HCT116 (cell line): Measurements from ENCODE around the gene SHISA7. TPM values are rescaled to one million over a fixed set of nuclear protein-coding genes. Genes with fewer than 3 reads are reported as not detected.
A peak's percentile ranks its signal among the peaks of the same experiment; 100 is the strongest.

ENCODE experiments used
- ATAC-seq: fragments of 200-7000 bp; cut with Tn5 transposase; 2 replicates; pipeline ENCODE4 v1.9.1; 2020; ENCODE audit warnings: mild to moderate bottlenecking, moderate library complexity
- BruUV-seq: library from RNA; stranded (reverse); fragments of 400-500 nt; replicated peaks from 2 replicates; lab custom pipeline; 2021; lab: Mats Ljungman, UMichigan
- CTCF ChIA-PET: fragments of 300-600 bp; sonication (Branson Sonifier 250); formaldehyde crosslinking; loops from one replicate; lab custom pipeline; 2021; ENCODE audit warnings: antibody characterized with exemption; lab: Charles Lee
- POLR2A ChIA-PET: fragments of 300-600, 350-600 bp; sonication (Branson Sonifier 250); formaldehyde crosslinking; loops from one replicate; lab custom pipeline; 2021; ENCODE audit warnings: antibody characterized with exemption; lab: Charles Lee
- RAD21 ChIA-PET, 2 experiments: fragments of 300-600 bp; sonication (Branson Sonifier 250); formaldehyde crosslinking; loops; one replicate each; lab custom pipeline; 2023; ENCODE audit warnings: low total read pairs in 2 of 2; ENCODE audit not compliant: uncharacterized antibody in 2 of 2, unreplicated experiment in 2 of 2, low non-redundant PET in 1 of 2; lab: Charles Lee
- DNase-seq: peaks from one replicate; pipeline ENCODE4 v3.0.0-alpha.2; 2010; ENCODE audit warnings: low read depth, low spot score
- H2AFZ ChIP-seq: fragments of 200-600 bp; shearing (Covaris generic), sonication (generic); 2 replicates; pipeline ENCODE4 v1.6.1; 2017; ENCODE audit warnings: low read depth, mixed run types, mixed read lengths, antibody characterized with exemption, low read length; ENCODE audit not compliant: poor library complexity, severe bottlenecking
- H3K27ac ChIP-seq: 2 replicates; pipeline ENCODE4 v1.5.1; 2012; ENCODE audit warnings: low read depth, low read length
- H3K27me3 ChIP-seq: fragments of 200-600 bp; sonication (generic); 2 replicates; pipeline ENCODE4 v1.6.1; 2016; ENCODE audit warnings: mixed run types, low read length, mixed read lengths; ENCODE audit not compliant: insufficient read depth
- H3K36me3 ChIP-seq, 2 experiments: fragments of 200-500 bp in 1 of 2; fragments of 200-600 bp in 1 of 2; sonication (Bioruptor generic) in 1 of 2; sonication (generic) in 1 of 2; 2 replicates each; pipeline versions ENCODE4 v1.5.1 to v1.6.1; 2014 to 2016; ENCODE audit warnings: low read length in 2 of 2, inconsistent platforms in 1 of 2, mixed read lengths in 1 of 2, mixed run types in 1 of 2; ENCODE audit not compliant: insufficient read depth in 2 of 2, control insufficient read depth in 1 of 2
- H3K4me1 ChIP-seq, 2 experiments: fragments of 200-600 bp in 1 of 2; sonication (generic) in 1 of 2; 2 replicates each; pipeline versions ENCODE4 v1.5.1 to v1.6.1; 2012 to 2017; ENCODE audit warnings: low read length in 2 of 2, inconsistent platforms in 1 of 2, mild to moderate bottlenecking in 1 of 2, mixed read lengths in 1 of 2, mixed run types in 1 of 2, moderate library complexity in 1 of 2; ENCODE audit not compliant: insufficient read depth in 2 of 2, control insufficient read depth in 1 of 2
- H3K4me2 ChIP-seq: fragments of 200-600 bp; sonication (generic); 2 replicates; pipeline ENCODE4 v1.6.1; 2017; ENCODE audit warnings: mixed run types, low read length, mixed read lengths
- H3K4me3 ChIP-seq, 2 experiments: fragments of 200-600 bp in 1 of 2; sonication (generic) in 1 of 2; replicated peaks in 1 of 2; 2 replicates each; pipeline ENCODE4 v1.5.1; 2011 to 2016; ENCODE audit warnings: low read length in 2 of 2, control low read depth in 1 of 2, low read depth in 1 of 2, mild to moderate bottlenecking in 1 of 2, mixed read lengths in 1 of 2, mixed run types in 1 of 2
- H3K79me2 ChIP-seq: fragments of 200-600 bp; sonication (generic); 2 replicates; pipeline ENCODE4 v1.6.1; 2017; ENCODE audit warnings: mild to moderate bottlenecking, mixed run types, low read length, moderate library complexity, mixed read lengths; ENCODE audit not compliant: insufficient read depth
- H3K9ac ChIP-seq: fragments of 200-600 bp; sonication (generic); 2 replicates; pipeline ENCODE4 v1.6.1; 2016; ENCODE audit warnings: low read length, mixed read lengths
- H3K9me2 ChIP-seq: fragments of 200-600 bp; sonication (generic), shearing (Covaris generic); 2 replicates; pipeline ENCODE4 v1.6.1; 2017; ENCODE audit warnings: mixed run types, mild to moderate bottlenecking, moderate library complexity; ENCODE audit not compliant: insufficient read depth
- H3K9me3 ChIP-seq, 2 experiments: fragments of 200-500 bp in 1 of 2; fragments of 200-600 bp in 1 of 2; sonication (Bioruptor generic) in 1 of 2; sonication (generic) in 1 of 2; 2 replicates each; pipeline ENCODE4 v1.6.1; 2014 to 2017; ENCODE audit warnings: low read length in 2 of 2, mixed read lengths in 2 of 2, inconsistent platforms in 1 of 2, low read depth in 1 of 2, mild to moderate bottlenecking in 1 of 2, mixed run types in 1 of 2, moderate library complexity in 1 of 2; ENCODE audit not compliant: control insufficient read depth in 1 of 2, insufficient read depth in 1 of 2
- H4K20me1 ChIP-seq: fragments of 200-600 bp; sonication (generic), shearing (Covaris generic); 2 replicates; pipeline ENCODE4 v1.6.1; 2017; ENCODE audit warnings: mixed run types, mild to moderate bottlenecking, moderate library complexity; ENCODE audit not compliant: insufficient read depth
- CEBPB ChIP-seq: IDR thresholded peaks from 2 replicates; pipeline ENCODE4 v1.6.1; 2012; ENCODE audit warnings: low read depth
- CTCF ChIP-seq, 3 experiments: fragments of 200-600 bp in 1 of 3; sonication (generic) in 1 of 3; IDR thresholded peaks in 2 of 3; conservative IDR thresholded peaks in 1 of 3; 2 replicates each; pipeline ENCODE4 v1.5.1; 2012 to 2017; ENCODE audit warnings: low read depth in 2 of 3, low read length in 2 of 3, antibody characterized with exemption in 1 of 3, borderline replicate concordance in 1 of 3, control low read depth in 1 of 3, mild to moderate bottlenecking in 1 of 3, mixed read lengths in 1 of 3, mixed run types in 1 of 3, moderate library complexity in 1 of 3; ENCODE audit not compliant: insufficient read depth in 1 of 3
- EGR1 ChIP-seq: IDR thresholded peaks from 2 replicates; pipeline ENCODE4 v1.6.1; 2012; ENCODE audit warnings: low read depth
- EZH2phosphoT487 ChIP-seq: fragments of 200-600 bp; IDR thresholded peaks from 2 replicates; pipeline ENCODE4 v1.6.1; 2018; ENCODE audit warnings: antibody characterized with exemption, borderline replicate concordance
- MAX ChIP-seq: IDR thresholded peaks from 2 replicates; pipeline ENCODE4 v1.6.1; 2012
- POLR2A ChIP-seq: IDR thresholded peaks from 2 replicates; pipeline ENCODE4 v1.7.0; 2011; ENCODE audit warnings: borderline replicate concordance; ENCODE audit not compliant: insufficient read depth, insufficient read length; ENCODE audit errors: extremely low read depth
- POLR2AphosphoS5 ChIP-seq: IDR thresholded peaks from 2 replicates; pipeline ENCODE4 v1.6.1; 2011; ENCODE audit warnings: mild to moderate bottlenecking, low read depth, low read length, moderate library complexity
- RAD21 ChIP-seq: IDR thresholded peaks from 2 replicates; pipeline ENCODE4 v1.6.1; 2012; ENCODE audit warnings: low read depth, mild to moderate bottlenecking
- TCF7L2 ChIP-seq: IDR thresholded peaks from 2 replicates; pipeline ENCODE4 v1.7.0; 2011; ENCODE audit warnings: borderline replicate concordance, inconsistent platforms; ENCODE audit not compliant: insufficient read depth, insufficient read length; ENCODE audit errors: extremely low read depth
- intact Hi-C: fragments of 100-400 bp; cut with micrococcal nuclease; formaldehyde crosslinking; loops from 2 replicates; pipeline ENCODE4 v1.10.0; 2022
- total RNA-seq: library from RNA; stranded (reverse); gene quantifications from one replicate; pipeline ENCODE4 v1.2.1, GENCODE V29; 2021; ENCODE audit not compliant: unreplicated experiment

SHISA7 gene
- total RNA-seq, 1 experiment from 2014 or later = not detected

DNA sequence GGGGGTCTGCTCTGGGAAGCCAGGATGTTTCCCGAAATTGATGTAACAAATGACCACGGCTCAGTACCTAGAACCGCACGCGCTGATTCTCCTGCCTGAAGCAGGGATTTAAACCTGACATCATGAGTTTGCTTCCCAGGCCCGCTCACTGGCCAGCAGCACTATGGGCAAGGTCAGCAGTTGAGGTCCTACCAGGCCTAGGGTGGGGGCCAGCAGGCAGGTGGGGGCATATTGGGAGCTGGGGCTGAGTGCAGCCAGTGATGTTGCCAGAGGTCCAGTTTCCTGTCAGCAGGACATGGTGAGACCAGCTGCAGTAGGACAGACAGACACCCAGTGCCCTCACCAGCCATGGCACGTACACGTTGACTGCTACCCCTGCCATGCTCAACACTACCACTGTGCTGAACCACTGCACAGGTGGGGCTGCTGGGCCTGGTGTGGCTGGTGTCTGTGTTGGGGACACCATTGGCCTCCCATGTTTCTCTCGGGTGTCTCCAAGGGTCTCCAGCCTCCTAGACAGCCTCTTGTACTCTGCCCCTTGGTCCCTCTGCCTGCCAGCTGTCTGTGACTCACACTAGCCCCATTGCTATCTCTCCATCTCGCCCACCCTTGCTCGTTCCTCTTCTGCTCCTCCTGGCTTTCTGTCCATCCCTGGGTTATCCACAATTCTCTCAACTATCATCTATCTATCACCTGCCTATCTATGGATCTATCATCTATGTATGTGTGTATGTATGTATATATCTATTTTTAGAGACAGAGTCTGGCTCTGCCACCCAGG lies 22.6 kb upstream of the SHISA7 start:
- peaks cover 15 to 39% of the 10 kb centered on the region in 2 experiments for H3K4me1 ChIP-seq
- H3K27ac ChIP-seq = no peak overlapping the region
- DNase-seq = no peak
- H3K79me2 ChIP-seq = peaks cover 13% of the 10 kb centered on the region; the same call in 1 of the 2 replicates
- TF ChIP-seq POLR2A (no peak), POLR2AphosphoS5 (peak; percentile 54; the same call in 1 of the 2 replicates), EZH2phosphoT487 (no peak)
- TF ChIP-seq, all 23 proteins: peak for 1
- Histone ChIP-seq H3K4me3 (no peak overlapping the region), H3K4me2 (no peak overlapping the region), H3K9me2 (no peaks in the 10 kb centered on the region), H4K20me1 (no peaks in the 10 kb centered on the region), H3K9ac (no peak overlapping the region), H3K27me3 (no peaks in the 10 kb centered on the region), H2AFZ (no peak overlapping the region), H3K36me3 (peaks cover 0 to 3% of the 10 kb centered on the region in 2 experiments; a peak in 1 of 4 replicates), H3K9me3 (no peaks in the 10 kb centered on the region)
- no TSS peak for BruUV-seq
- ChIA-PET POLR2A (no interaction called here), CTCF (no interaction called here), RAD21 (interaction anchor here in 1 of 2 experiments (0.5 to 0.7 kb wide), 2 partner anchors 167 to 188 kb away, joined by 3 to 4 read pairs; no protein-coding TSS in a partner anchor)
- no peak for ATAC-seq
- intact Hi-C loops = no loop called here

GRCh38 chr19:55464662-55465054 lies 21.6 kb upstream of the SHISA7 start, which contains the start of gene C19orf85:
Gene C19orf85 (minus strand): TSS chr19:55464751. CDS start chr19:55464554, 197 bp downstream.
- Histone ChIP-seq H3K9me2 (no peaks in the 10 kb centered on the region), H4K20me1 (no peaks in the 10 kb centered on the region), H3K4me1 (peaks cover 19 to 43% of the 10 kb centered on the region in 2 experiments), H3K4me3 (no peak within 1 kb of the TSS), H3K79me2 (peaks cover 11% of the 10 kb centered on the region; the same call in 1 of the 2 replicates), H3K9me3 (no peaks in the 10 kb centered on the region), H3K27me3 (no peaks in the 10 kb centered on the region), H2AFZ (no peak within 1 kb of the TSS), H3K4me2 (no peak within 1 kb of the TSS), H3K36me3 (no peaks in the 10 kb centered on the region), H3K27ac (no peak within 1 kb of the TSS; the same call in 1 of the 2 replicates), H3K9ac (no peak within 1 kb of the TSS)
- RAD21 ChIA-PET = no interaction called here
- intact Hi-C loops = no loop called here
- CTCF ChIA-PET = no interaction called here
- POLR2A ChIA-PET = no interaction called here
- BruUV-seq = no TSS peak
- DNase-seq (no peak), ATAC-seq (no peak)
- TF ChIP-seq CTCF (IDR thresholded peaks at IDR 0.05 in 2 of 3, conservative IDR thresholded peaks at IDR 0.05 in 1 of 3; ENCODE audit: borderline replicate concordance in 1 of 3, insufficient read depth in 1 of 3, low read depth in 2 of 3, low read length in 2 of 3) (no peak), TCF7L2 (no peak), MAX (no peak), EGR1 (no peak), POLR2AphosphoS5 (no peak), CEBPB (no peak), RAD21 (no peak)
